Inferior parietal cortex (tissue), 1 donor: ENCODE measurements around the gene MRGPRD.

Experiments used
- DNase-seq: peaks from one replicate; pipeline ENCODE4 v3.0.0-alpha.2; 2016; ENCODE audit errors: extremely low spot score

The MRGPRD gene

DNA sequence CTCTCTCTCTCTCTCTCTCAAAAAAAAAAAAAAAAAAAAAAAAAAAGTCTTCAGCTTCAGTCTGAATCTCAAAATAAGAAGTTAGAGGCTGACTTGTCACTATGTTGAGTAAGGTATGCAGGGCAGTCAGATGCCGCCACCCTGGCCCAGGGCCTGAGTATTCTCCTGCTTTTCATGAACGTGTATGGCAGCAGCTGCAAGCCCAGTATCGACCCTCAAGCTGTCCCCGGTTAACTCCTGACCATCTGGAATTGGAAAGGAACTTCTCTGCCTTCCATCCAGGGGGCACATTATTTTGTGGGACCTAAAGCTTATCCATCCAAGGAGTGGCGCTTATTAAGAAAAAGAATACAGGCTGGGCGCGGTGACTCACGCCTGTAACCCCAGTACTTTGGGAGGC is 11.4 kb downstream of the MRGPRD start:
- DNase-seq, result no peak

DNA sequence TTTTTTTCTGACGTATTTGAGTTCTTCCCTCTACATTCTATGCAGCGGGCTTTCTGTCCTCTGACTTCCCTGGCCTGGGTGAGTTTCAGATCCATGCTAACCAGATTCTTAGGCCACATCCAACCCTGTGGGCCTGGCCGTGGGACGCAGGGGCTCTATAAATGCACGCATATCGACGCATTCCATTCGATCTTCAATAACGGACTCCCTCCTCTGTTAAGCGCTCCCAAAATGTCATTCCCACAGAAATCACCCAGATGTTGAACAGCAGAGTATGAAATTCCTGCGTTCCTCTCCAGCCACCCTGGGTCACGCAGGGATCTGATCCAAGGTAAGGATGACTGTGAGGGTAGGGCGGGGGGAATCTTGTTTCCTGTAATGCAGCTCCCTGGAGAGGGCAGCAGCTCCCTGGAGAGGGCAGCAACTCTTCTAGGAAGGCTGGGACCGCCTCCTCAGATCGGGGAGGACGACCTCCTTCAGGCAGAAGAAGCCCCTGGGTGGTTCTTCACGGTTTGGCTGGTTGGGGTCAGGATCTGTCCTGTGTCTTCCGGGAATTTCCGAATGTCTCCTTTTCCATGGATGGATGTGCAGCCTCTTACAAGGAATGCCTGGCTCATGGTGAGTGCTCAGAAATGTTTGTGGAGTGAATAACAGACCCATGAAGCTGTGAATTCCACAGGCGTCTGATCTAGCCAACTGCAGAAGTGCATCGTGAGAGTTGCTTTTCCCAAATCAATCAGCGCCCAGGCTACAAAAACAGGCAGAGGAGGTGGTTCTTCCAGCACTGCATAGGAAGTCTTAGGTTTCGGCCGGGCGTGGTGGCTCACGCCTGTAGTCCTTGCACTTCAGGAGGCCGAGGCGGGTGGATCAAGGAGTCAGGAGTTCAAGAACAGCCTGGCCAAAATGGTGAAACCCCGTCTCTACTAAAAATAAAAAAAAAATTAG is 12.2 kb downstream of the MRGPRD start:
- DNase-seq, result no peak

DNA sequence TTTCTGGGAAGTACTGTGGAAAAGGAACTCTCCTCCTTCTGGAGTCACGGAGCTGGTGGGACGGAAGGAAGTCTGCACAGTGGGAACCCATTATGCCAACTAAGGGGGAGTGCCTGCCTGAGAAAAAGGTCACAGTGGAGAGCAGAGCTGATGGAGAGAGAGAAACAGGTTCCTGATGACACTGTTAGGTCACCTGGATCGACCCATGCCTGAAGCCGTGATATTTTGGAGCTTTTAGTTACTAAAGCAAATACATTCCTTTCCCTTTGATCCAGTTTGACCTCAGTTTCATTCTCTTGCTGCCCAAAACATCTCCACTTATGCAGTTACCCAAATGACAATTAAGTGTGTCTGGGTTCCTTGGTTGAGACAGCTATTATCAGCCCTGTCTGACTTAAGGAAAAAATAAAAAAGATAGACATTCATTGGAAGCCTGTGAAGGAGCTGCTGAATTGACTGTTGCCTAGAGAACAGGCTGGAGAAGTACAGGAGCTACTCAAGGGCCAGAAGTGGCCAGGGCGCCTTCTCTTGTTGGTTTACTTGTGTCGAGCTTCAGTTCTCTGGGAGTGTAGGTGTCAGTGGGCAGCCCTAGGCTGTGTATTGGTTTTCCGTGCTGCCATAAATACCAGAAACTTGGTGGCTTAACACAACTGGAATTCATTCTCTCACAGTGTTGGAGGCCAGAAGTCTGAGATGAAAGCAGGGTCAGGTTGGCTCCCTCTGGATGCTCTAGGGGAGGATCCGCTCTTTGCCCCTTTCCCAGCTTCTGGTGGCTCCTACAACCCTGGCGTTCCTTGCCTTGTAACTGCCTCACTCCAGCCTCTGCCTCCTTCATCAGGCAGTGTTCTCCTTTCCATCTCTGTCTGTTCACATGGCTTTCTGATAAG is 13.6 kb downstream of the MRGPRD start:
- no peak for DNase-seq

DNA sequence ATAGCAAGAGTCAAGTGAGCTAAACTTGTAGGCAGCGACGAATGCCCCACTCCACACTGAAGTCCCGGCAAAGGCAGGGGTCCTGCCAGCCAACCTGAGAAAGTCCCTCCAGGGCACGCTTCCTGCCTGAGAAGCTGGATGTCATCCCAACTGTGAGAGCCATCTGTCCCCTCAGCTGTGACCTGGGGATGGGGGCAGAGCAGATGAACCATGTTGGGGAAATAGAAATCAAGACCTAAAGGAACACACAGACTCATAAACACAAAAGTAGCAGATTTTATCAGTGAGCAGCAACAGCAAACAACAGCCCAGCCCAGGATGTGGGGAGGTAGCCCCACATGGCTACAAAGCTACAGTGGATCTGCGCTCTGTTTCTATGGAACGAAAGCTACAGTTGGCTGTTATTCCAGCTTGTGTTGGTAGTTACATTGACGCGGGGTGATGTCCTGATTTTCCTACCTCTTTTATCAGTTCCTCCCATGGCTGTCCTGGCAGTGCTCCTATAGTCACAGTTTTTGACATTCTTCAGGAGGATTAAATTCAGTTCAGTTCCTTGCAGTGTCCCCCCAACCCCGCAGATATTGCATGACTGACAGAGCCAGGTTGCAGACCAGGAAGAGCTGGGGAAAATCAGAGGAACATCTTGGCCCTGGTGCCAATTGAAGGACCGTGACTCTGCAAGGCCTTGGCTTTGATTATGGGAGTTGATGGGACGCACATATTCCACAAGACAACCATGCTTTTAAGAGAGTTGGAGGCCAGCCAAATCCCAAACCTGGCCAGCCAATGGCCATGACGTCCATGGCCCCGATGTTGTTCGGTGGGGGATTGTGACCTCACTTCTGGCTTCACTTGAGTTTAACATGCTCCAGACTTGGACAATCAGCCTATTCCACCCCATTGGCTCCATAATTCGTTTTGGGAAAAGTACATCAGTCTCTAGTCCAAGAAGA is 14.6 kb downstream of the MRGPRD start:
- no peak for DNase-seq

DNA sequence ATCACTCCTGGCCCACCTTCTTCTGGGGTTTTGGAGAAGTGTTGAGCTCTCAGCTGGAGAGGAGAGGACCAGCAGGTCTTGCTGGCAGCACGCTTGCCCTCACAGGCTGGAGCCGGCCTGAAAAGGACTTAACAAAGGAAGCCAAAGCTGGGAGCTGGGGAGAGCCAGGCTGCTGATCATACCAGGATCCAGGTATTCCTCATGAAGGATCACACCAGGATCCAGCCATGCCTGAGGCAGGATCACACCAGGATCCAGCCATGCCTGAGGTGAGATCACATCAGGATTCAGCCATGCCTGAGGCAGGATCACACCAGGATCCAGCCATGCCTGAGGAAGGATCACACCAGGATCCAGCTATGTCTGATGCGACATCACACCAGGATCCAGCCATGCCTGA is 17.0 kb downstream of the MRGPRD start:
- DNase-seq, result no peak

DNA sequence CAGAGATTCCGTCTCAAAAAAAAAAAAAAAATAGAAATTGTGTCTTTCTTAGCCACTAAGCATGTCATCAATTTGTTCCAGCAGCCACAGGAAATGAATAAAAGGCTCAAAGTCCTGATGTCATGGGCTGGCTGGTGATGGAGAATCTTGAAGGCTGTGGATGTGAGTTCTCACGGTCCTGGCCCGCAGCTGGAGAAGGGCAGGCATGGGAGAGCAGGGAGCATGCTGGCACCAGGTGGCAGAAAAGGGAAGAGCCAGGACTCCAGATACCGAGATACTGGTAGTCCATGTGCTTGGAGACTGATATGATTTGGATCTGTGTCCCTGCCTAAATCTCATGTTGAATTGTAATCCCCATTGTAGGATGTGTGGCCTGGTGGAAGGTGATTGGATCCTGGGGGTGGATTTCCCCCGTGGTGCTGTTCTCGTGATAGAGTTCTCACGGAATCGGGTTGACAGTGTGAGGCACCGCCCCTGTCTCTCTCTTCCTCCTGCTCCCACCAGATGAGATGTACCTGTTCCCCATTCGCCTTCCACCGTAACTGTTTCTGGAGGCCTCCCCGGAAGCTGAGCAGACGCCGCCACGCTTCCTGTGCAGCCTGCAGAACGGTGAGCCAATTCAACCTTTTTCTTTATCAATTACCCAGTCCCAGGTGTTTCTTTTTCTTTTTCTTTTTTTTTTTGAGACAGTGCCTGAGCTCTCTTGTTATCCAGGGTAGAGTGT is 18.1 kb downstream of the MRGPRD start:
- no peak for DNase-seq

DNA sequence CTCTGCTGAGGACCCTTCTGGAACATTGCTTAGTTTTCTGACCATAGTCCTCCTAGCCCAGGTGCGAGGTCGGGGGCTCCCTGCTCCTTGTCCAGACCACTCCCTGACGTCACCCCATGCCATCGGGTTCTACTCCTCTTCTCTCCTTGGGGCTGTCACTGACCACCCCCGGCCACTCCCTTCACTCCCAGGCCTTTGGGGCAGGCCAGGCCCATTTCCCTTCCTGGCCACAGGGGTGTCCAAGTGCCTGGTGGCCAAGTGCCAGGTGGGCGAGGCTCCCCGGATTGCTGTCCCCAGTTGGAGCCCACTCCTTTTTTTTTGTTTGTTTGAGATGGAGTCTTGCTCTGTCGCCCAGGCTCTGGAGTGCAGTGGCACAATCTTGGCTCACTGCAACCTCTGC is 19.5 kb downstream of the MRGPRD start:
- no peak for DNase-seq

DNA sequence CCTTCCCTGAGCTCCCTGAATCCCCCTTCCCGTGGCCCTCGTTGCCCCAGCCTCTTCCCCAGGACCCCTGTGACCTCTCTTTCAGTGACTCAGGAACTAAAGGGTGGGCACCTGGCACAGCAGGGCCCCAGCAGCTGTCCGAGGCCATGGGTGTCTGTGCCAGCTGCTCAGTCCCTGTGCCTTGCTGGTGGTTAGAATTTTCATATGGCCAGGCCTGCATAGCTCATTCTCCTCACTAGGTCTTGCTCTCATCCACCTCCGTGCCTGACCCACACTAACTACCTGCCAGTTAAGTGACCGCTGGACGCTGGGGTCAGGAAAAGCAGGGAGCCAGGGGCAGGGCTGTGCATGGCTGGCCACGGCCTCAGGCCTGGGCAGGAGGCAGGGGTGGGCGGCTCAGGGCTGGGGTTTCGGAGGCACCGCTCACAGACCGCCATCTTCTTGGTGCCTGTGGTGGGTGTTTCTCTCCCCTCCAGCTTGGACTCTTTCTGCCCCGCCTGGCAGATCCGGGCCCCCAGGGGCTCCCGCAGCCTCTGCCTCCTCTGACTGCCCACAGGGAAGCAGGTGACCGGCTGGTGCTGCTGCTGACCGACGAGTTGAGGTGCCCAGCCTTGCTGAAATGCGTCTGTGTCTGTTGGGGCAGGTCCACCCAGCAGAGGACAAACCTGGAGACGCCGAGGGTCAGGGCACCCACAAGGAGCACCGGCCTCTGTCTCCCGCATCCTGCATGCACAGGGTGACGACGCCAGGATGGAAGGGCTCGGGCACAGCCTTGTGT is 20.3 kb downstream of the MRGPRD start:
- DNase-seq, result no peak

DNA sequence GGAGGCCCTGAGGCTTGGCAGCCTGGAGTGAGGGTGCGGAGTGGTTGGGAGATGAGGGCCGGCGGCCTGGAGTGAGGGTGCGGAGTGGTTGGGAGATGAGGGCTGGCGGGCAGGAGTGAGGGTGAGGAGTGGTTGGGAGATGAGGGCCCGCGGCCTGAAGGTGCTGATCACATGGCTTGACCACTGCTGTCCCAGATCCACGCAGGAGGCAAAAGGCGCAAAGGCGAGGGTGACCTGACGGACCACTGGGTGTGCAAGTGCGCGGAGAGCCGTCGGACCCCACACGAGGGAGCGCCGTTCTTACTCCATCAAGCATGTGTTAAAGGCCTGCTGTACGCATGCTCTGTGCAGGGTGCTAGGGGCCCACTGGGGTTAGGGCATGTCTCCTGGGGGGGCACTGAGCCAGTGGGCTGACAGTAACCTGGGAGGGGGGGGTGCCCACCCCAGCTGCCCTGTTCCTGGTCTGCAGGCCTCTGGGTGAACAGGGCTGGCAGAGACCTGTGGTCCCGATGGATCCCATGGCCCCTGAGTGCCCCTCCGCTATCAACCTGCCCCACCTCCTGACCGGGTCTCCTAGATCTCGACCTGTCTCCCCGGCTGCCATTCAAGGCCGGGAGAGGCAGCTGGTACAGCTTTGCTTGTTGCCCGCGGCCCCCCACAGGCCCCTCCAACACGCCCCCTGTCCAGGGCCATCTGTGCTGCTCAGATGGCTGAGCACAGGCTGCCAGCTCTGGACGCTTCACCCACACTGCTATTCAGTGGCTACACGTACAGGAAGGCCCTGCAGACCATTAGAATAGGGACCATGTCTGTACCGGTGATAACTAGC is 21.1 kb downstream of the MRGPRD start:
- no peak for DNase-seq

DNA sequence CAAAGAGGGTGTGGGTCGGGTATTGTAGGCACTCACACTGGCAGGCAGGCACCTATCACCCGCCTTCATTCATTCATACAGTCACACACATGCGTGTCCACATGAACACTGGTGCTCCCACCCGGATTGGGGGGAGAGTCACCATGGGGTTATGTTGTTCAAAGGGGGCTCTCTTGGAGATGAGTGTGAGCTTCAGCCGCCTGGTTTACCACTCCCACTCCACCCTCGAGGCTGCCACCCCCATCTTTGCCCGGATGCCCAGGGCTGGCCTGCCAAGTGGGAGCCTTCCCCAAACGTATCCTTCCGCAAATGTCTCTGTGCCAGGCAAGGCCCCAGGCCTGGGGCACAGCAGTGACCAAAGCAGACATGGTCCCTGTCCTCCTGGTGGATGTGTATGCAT is 22.6 kb downstream of the MRGPRD start:
- DNase-seq, result no peak

DNA sequence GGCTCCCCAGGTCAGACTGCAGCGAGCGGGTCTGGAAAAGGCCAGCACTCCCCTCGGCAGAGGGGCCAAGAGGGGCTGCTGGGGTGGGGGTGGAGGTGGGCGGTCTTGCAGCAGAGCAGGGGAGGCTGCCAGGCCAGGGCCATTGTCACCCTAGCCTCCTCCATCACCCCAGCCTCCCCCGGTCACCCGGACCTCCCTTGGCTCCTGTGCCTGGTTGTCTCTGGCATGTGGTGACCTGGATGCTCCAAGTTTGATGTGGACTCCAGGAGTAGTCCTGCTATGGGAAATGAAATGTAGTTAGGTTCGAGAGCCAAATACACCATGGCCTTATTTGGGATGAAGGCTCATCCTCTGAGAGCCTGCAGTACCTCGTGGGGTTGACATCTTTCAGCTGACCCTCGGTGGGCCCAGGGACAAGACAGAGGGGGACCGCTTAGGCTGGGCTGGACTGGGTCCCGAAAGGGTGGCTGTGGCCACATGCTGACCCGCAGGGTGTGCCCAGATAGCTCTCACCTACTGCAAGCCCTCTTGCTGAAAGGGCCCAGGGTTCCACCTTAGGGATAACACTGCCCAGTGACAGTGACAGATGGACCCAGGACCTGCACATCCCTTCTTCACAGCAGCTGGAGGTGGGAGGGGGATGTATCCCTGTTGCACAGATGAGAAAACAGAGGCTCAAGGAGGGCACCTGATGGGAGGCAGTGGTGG is 24.1 kb downstream of the MRGPRD start:
- DNase-seq, result no peak

DNA sequence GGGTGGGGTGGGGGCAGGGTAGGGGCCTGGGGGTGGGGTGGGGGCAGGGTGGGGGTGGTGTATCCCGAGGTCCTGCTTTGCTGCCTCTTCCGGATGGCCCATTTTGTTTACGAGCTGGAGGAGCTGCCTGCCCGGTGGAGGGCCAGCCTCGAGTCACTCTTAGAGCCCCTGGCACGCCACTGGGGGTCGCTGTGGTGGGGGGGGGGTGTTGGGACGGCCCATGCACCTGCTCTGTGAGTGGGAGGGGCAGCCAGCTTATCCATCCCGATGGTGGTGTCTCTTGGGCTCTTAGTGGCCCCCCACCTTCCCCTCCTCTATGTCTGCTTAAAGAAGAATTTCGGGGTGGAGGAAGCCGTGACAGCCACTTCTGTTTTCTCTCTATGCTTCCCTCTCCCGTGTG is 24.6 kb downstream of the MRGPRD start:
- DNase-seq, result no peak

DNA sequence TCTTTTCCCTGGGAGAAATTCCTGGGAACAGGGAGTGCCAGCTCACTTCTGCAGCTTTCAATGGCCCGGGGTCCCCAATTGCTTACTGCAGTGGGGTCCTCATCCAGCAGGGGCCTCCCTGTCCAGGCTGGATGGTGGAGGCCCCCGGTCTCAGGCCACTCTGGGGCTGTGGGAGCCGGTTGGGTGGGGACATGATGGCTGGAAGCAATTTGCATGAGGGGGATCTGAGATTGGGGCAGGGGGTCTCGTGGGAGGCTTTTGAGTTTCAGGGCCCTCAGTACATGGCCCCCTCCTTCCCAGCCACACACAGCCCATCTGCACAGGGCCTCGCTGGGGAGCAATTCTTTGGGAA is 25.2 kb downstream of the MRGPRD start:
- no peak for DNase-seq

DNA sequence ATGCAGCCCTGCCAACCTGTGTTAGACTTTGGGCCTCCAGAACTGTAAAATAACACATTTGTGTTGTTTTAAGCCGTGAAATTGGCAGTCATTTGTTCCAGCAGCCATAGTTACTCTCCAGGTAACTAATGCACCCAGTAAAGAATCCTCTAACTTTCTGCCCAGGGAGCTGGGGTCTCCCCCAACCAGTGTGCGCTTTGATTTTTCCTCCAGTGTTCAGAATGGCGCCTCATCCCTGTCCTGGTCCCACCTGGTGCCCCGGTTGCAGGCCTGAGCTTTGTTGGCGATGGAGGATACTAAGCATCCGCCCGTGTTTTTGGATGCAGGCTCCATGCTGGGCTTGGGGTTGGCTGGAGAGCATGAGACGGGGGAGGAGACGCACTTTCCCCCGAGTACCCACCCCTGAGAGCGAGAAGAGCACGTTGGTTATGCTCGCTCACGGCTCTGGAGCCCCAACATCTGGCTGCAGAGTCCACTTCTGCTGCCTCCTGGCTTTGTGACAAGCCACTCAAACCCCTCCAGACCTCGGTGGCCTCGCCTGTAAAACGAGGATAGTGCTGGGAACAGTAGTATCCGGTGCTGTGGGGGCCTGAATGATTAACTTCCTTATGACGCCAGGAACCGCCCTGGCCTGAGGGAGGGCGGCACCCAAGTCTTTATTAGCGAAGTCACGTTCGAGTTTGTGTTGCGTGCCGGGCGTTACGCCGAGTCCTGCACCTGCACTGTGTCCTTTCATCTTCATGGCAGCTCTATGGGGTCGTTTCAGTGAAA is 25.8 kb downstream of the MRGPRD start:
- no peak for DNase-seq

DNA sequence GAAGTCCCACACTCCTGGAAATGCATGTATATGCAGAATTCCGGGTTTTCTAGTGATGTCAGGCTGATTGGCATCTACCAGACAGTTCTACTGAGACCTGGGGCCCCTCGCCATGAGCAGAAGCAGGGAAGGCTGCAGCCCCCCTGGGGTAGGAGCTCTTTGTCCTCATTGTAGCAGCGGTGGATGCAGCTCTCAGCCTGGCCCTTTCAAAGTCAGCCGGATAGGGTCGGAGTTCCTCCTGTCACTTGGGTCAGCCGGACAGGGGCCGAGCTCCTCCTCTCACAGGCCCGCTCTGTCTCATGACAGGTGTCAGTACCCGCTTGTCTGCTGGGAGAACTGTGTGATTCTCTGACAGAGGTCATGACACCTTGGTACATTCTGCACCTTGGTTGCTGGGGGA is 30.0 kb downstream of the MRGPRD start:
- no peak for DNase-seq

DNA sequence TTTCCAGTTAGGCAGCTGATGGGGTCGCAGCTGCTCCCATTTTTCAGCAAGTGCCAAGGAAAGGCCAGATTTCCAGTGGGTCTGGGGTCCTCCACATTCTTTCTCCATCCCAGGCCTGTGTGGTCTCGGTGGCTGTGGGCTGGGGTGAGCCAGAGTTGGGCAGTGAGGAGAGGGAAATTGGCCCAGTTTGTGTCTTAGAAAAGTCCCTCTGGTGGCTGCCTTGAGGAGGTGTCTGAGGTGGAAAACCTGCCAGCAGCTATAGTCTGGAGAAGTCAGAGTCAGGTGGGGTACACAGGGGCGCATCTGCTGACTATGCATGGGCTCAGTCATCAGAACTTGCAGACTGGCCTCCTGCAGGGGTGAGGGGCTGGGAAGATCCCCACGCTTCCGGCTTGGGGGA is 30.5 kb downstream of the MRGPRD start:
- no peak for DNase-seq

DNA sequence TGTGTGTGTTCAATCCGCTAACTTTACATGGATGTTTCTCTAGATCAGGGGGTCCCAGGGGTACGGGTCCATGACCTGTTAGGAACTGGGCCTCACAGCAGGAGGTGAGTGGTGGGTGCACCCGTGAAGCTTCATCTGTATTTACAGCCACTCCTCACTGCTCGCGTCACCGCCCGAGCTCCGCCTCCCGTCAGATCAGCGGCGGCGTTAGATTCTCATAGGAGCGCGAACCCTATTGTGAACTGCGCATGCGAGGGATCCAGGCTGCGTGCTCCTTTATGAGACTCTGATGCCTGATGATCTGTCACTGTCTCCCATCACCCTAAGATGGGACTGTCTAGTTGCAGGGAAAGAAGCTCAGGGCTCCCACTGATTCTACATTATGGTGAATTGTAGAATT is 31.9 kb downstream of the MRGPRD start:
- no peak for DNase-seq

DNA sequence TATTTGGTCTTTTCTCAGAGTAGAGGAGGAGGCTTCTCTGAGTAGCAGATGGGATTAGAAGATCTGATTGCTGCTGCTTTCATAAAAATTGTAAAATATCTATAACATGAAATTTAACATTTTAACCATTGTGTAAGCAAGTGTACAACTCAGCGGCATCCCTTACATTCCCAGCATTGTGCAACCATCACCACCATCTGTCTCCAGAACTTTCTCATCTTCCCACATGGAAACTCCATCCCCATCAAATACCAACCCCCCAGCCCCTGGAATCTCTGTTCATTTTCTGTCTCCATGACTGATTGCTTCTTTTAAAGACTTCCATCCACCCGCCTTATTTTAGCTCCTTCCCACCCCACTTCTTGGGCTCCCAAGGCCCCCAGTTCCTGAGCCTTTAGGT is 32.3 kb downstream of the MRGPRD start:
- no peak for DNase-seq
